HEK293 (cell line): ENCODE data around the gene PCCA.
A peak's percentile ranks its signal among the peaks of the same experiment; 100 is the strongest.

ENCODE experiments used
- CTCF ChIA-PET: fragments of 350-600 bp; formaldehyde crosslinking; extraction: SDS; loops from one replicate; lab custom pipeline; 2021; ENCODE audit warnings: antibody characterized with exemption; lab: Yijun Ruan, JAX
- POLR2A ChIA-PET: fragments of 300-600 bp; formaldehyde crosslinking; extraction: SDS; loops from one replicate; lab custom pipeline; 2020; ENCODE audit warnings: antibody characterized with exemption, inconsistent platforms; lab: Yijun Ruan, JAX
- H3K27ac ChIP-seq: fragments of 200-500 bp; sonication (Bioruptor generic); 2 replicates; pipeline ENCODE4 v1.5.1; 2014; ENCODE audit warnings: low read depth, low read length, control low read depth, inconsistent platforms; ENCODE audit errors: extremely low read depth
- H3K36me3 ChIP-seq, 2 experiments: fragments of 200-500 bp in 1 of 2; sonication (Bioruptor generic) in 1 of 2; 1 replicate in 1 of 2; 2 replicates in 1 of 2; pipeline ENCODE4 v1.5.1; 2014 to 2017; ENCODE audit warnings: inconsistent platforms in 2 of 2, low read length in 2 of 2; ENCODE audit not compliant: control insufficient read depth in 2 of 2, insufficient read depth in 1 of 2
- H3K4me1 ChIP-seq: fragments of 200-500 bp; sonication (Bioruptor generic); 2 replicates; pipeline ENCODE4 v1.5.1; 2014; ENCODE audit warnings: mild to moderate bottlenecking, low read length, inconsistent platforms; ENCODE audit not compliant: control insufficient read depth, insufficient read depth
- H3K4me3 ChIP-seq: 2 replicates; pipeline ENCODE4 v1.5.1; 2011; ENCODE audit warnings: low read depth, mild to moderate bottlenecking, control low read depth, low read length, moderate library complexity
- H3K9me3 ChIP-seq: fragments of 200-500 bp; sonication (Bioruptor generic); 2 replicates; pipeline ENCODE4 v1.5.1; 2014; ENCODE audit warnings: low read depth, low read length, inconsistent platforms; ENCODE audit not compliant: control insufficient read depth, insufficient read depth
- FEZF1 ChIP-seq: fragments of 450-650 bp; formaldehyde crosslinking; IDR thresholded peaks from 2 replicates; pipeline ENCODE4 v1.5.1; 2016; ENCODE audit warnings: missing biosample characterization, missing genetic modification characterization
- GLIS2 ChIP-seq: fragments of 450-650 bp; formaldehyde crosslinking; IDR thresholded peaks from 2 replicates; pipeline ENCODE4 v1.5.1; 2016; ENCODE audit warnings: missing biosample characterization, missing genetic modification characterization
- PRDM1 ChIP-seq: fragments of 450-650 bp; formaldehyde crosslinking; IDR thresholded peaks from 2 replicates; pipeline ENCODE4; 2016; ENCODE audit warnings: missing biosample characterization, missing genetic modification characterization
- REPIN1 ChIP-seq: fragments of 450-650 bp; formaldehyde crosslinking; IDR thresholded peaks from 2 replicates; pipeline ENCODE4 v1.5.1; 2017; ENCODE audit warnings: missing biosample characterization, missing genetic modification characterization, low read depth
- ZBTB1 ChIP-seq: fragments of 450-650 bp; formaldehyde crosslinking; IDR thresholded peaks from 2 replicates; pipeline ENCODE4 v1.5.1; 2016; ENCODE audit warnings: missing biosample characterization, missing genetic modification characterization
- ZBTB17 ChIP-seq: fragments of 450-650 bp; formaldehyde crosslinking; IDR thresholded peaks from 2 replicates; pipeline ENCODE4 v1.5.1; 2016; ENCODE audit warnings: missing biosample characterization, missing genetic modification characterization
- ZNF132 ChIP-seq: fragments of 450-650 bp; formaldehyde crosslinking; IDR thresholded peaks from 2 replicates; pipeline ENCODE4 v1.5.1; 2017; ENCODE audit warnings: missing biosample characterization, missing genetic modification characterization, borderline replicate concordance
- ZNF140 ChIP-seq: fragments of 450-650 bp; formaldehyde crosslinking; IDR thresholded peaks from 2 replicates; pipeline ENCODE4 v1.5.1; 2016; ENCODE audit warnings: missing biosample characterization, missing genetic modification characterization
- ZNF280C ChIP-seq: fragments of 450-650 bp; formaldehyde crosslinking; IDR thresholded peaks from 2 replicates; pipeline ENCODE4 v1.5.1; 2016; ENCODE audit warnings: missing biosample characterization, missing genetic modification characterization
- ZNF335 ChIP-seq: fragments of 450-650 bp; formaldehyde crosslinking; conservative IDR thresholded peaks from 2 replicates; pipeline ENCODE4 v1.5.1; 2016; ENCODE audit warnings: missing biosample characterization, missing genetic modification characterization
- ZNF391 ChIP-seq: fragments of 450-650 bp; formaldehyde crosslinking; IDR thresholded peaks from 2 replicates; pipeline ENCODE4 v1.5.1; 2016; ENCODE audit warnings: low read depth, missing biosample characterization, missing genetic modification characterization, borderline replicate concordance
- ZNF76 ChIP-seq: fragments of 450-650 bp; formaldehyde crosslinking; IDR thresholded peaks from 2 replicates; pipeline ENCODE4; 2016; ENCODE audit warnings: low read depth, missing biosample characterization, missing genetic modification characterization, borderline replicate concordance
- TF ChIP-seq, protein P1 (sequence below): fragments of 450-650 bp; formaldehyde crosslinking; conservative IDR thresholded peaks from 2 replicates; pipeline ENCODE4 v1.5.1; 2016; ENCODE audit warnings: low read depth, missing biosample characterization, missing genetic modification characterization
- TF ChIP-seq, protein P2 (sequence below): fragments of 450-650 bp; formaldehyde crosslinking; IDR thresholded peaks from 2 replicates; pipeline ENCODE4 v1.5.1; 2016; ENCODE audit warnings: missing biosample characterization, missing genetic modification characterization, low read depth
- TF ChIP-seq, protein P3 (sequence below): fragments of 450-650 bp; formaldehyde crosslinking; IDR thresholded peaks from 2 replicates; pipeline ENCODE4 v1.5.1; 2016; ENCODE audit warnings: missing biosample characterization, missing genetic modification characterization

PCCA gene

DNA sequence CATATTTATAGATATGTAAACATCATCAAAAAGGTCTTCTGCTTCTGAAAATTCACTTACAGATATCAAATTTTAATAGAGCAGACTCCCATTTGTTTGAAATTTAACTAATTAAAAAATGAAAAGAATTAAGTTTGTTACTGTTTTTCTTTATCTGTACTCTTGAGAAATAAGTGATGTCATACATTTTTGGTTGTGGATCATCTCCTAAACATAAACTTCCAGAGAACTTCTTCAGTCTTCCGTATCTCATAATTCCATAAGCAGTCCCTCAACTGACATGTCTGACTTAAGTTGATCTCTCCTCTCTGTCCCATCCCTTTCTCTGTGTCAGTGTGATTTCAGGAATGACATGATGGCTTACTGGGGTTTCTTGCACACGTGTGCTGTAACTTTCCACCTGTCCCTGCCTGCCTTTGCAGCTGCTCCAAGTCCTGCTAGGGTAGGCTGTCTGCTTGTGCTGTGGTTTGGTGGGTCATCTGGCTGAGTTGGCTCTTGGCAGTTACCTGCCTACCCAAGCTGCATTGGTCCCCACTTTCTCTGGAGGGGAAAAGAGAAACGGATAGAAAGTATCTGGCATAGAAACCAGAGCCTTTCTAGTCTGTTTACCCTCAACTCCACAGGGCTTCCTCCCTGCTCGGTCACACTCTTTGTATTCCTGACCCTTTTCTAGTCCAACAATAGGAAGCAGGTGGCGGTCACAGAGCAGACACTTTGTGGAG is 372.6 kb downstream of the PCCA start:
- CTCF ChIA-PET: no interaction called here
- POLR2A ChIA-PET: no interaction called here
- no peaks in the 10 kb centered on the region for H3K4me1 ChIP-seq
- H3K4me3 ChIP-seq: no peak overlapping the region
- no peak for TF ChIP-seq ZNF391 (tag by site-specific recombination)
- TF ChIP-seq, protein P1, sequence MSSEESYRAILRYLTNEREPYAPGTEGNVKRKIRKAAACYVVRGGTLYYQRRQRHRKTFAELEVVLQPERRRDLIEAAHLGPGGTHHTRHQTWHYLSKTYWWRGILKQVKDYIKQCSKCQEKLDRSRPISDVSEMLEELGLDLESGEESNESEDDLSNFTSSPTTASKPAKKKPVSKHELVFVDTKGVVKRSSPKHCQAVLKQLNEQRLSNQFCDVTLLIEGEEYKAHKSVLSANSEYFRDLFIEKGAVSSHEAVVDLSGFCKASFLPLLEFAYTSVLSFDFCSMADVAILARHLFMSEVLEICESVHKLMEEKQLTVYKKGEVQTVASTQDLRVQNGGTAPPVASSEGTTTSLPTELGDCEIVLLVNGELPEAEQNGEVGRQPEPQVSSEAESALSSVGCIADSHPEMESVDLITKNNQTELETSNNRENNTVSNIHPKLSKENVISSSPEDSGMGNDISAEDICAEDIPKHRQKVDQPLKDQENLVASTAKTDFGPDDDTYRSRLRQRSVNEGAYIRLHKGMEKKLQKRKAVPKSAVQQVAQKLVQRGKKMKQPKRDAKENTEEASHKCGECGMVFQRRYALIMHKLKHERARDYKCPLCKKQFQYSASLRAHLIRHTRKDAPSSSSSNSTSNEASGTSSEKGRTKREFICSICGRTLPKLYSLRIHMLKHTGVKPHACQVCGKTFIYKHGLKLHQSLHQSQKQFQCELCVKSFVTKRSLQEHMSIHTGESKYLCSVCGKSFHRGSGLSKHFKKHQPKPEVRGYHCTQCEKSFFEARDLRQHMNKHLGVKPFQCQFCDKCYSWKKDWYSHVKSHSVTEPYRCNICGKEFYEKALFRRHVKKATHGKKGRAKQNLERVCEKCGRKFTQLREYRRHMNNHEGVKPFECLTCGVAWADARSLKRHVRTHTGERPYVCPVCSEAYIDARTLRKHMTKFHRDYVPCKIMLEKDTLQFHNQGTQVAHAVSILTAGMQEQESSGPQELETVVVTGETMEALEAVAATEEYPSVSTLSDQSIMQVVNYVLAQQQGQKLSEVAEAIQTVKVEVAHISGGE (tag by site-specific recombination): no peak
- no peak for TF ChIP-seq ZBTB1 (tag by site-specific recombination)
- peak; percentile 79; the same call in 1 of the 2 replicates for TF ChIP-seq PRDM1 (tag by site-specific recombination)
- TF ChIP-seq, protein P2, sequence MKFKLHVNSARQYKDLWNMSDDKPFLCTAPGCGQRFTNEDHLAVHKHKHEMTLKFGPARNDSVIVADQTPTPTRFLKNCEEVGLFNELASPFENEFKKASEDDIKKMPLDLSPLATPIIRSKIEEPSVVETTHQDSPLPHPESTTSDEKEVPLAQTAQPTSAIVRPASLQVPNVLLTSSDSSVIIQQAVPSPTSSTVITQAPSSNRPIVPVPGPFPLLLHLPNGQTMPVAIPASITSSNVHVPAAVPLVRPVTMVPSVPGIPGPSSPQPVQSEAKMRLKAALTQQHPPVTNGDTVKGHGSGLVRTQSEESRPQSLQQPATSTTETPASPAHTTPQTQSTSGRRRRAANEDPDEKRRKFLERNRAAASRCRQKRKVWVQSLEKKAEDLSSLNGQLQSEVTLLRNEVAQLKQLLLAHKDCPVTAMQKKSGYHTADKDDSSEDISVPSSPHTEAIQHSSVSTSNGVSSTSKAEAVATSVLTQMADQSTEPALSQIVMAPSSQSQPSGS (tag by site-specific recombination): peak; percentile 70; the same call in 1 of the 2 replicates
- TF ChIP-seq ZBTB17 (tag by site-specific recombination): peak; percentile 38; the same call in 1 of the 2 replicates
- H3K9me3 ChIP-seq: no peaks in the 10 kb centered on the region
- no peaks in the 10 kb centered on the region for H3K36me3 ChIP-seq
- no peak overlapping the region for H3K27ac ChIP-seq

GRCh38 chr13:100464006-100464405 is 375.1 kb downstream of the PCCA start:
- no peak overlapping the region for H3K27ac ChIP-seq
- no peaks in the 10 kb centered on the region for H3K4me1 ChIP-seq
- TF ChIP-seq ZNF132 (tag by site-specific recombination) (no peak), ZNF140 (tag by site-specific recombination) (no peak), GLIS2 (no peak), REPIN1 (tag by site-specific recombination) (no peak), ZNF335 (tag by site-specific recombination) (no peak), ZNF280C (tag by site-specific recombination) (no peak), FEZF1 (no peak), ZNF76 (tag by site-specific recombination) (no peak), ZBTB1 (tag by site-specific recombination) (no peak)
- TF ChIP-seq, protein P3, sequence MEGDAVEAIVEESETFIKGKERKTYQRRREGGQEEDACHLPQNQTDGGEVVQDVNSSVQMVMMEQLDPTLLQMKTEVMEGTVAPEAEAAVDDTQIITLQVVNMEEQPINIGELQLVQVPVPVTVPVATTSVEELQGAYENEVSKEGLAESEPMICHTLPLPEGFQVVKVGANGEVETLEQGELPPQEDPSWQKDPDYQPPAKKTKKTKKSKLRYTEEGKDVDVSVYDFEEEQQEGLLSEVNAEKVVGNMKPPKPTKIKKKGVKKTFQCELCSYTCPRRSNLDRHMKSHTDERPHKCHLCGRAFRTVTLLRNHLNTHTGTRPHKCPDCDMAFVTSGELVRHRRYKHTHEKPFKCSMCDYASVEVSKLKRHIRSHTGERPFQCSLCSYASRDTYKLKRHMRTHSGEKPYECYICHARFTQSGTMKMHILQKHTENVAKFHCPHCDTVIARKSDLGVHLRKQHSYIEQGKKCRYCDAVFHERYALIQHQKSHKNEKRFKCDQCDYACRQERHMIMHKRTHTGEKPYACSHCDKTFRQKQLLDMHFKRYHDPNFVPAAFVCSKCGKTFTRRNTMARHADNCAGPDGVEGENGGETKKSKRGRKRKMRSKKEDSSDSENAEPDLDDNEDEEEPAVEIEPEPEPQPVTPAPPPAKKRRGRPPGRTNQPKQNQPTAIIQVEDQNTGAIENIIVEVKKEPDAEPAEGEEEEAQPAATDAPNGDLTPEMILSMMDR (tag by site-specific recombination): no peak
- POLR2A ChIA-PET: no interaction called here
- CTCF ChIA-PET: no interaction called here
- no peaks in the 10 kb centered on the region for H3K36me3 ChIP-seq
- H3K4me3 ChIP-seq: no peak overlapping the region
- H3K9me3 ChIP-seq: no peaks in the 10 kb centered on the region
